Mammary epithelial cell (primary cell): Measurements from ENCODE around the gene OCA2.

ENCODE experiments used
- EZH2 ChIP-seq: IDR thresholded peaks from 2 replicates; pipeline ENCODE4 v1.6.1; 2012; ENCODE audit warnings: low read length, inconsistent platforms, borderline replicate concordance
- TF ChIP-seq, protein P1 (sequence below), 2 donors: IDR thresholded peaks in 1 of 2; conservative IDR thresholded peaks in 1 of 2; 2 replicates each; pipeline ENCODE4 v1.5.1; 2011 to 2012; ENCODE audit warnings: inconsistent platforms in 2 of 2, low read length in 2 of 2, mild to moderate bottlenecking in 2 of 2, control low read depth in 1 of 2, low read depth in 1 of 2; ENCODE audit not compliant: insufficient read depth in 1 of 2; ENCODE audit errors: extremely low read depth in 1 of 2

DNA sequence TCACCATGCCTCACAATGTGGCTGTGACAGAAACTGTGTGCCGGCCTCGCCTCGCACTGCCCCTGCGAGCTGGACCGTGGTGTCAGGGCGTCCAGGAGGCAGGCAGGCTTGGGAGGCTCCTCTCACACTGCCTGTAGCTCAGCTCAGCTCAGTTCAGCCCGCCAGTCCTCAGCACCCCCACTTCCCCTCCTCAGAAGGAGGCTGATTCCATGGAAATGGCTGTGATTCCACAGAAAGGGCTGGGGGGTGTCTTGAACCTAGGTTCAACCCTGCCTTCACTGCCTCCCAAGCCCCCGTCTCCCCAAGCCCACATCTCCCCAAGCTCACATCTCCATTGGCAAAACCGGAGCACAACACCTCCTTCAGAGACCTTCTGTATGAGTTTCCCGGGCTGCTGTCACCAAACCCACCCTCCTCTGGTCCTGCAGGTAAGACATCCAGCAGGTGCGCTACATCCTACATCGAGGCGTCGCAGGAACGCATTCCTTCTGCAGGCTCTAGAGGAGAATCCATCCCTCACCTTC lies 94.0 kb downstream of the OCA2 start:
- TF ChIP-seq, protein P1, sequence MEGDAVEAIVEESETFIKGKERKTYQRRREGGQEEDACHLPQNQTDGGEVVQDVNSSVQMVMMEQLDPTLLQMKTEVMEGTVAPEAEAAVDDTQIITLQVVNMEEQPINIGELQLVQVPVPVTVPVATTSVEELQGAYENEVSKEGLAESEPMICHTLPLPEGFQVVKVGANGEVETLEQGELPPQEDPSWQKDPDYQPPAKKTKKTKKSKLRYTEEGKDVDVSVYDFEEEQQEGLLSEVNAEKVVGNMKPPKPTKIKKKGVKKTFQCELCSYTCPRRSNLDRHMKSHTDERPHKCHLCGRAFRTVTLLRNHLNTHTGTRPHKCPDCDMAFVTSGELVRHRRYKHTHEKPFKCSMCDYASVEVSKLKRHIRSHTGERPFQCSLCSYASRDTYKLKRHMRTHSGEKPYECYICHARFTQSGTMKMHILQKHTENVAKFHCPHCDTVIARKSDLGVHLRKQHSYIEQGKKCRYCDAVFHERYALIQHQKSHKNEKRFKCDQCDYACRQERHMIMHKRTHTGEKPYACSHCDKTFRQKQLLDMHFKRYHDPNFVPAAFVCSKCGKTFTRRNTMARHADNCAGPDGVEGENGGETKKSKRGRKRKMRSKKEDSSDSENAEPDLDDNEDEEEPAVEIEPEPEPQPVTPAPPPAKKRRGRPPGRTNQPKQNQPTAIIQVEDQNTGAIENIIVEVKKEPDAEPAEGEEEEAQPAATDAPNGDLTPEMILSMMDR (conservative IDR thresholded peaks at IDR 0.05 in 1 of 2, IDR thresholded peaks at IDR 0.05 in 1 of 2; ENCODE audit: extremely low read depth in 1 of 2, insufficient read depth in 1 of 2, low read depth in 1 of 2, low read length in 2 of 2) = no peak
- no peak for TF ChIP-seq EZH2
